ENCODE data around the gene ADH6. TPM values are rescaled to one million over a fixed set of nuclear protein-coding genes. Genes with fewer than 3 reads are reported as not detected.

Gene ADH6
- total RNA-seq, 5 donors from 2014 or later (not counting 1 experiment from before 2014, with no cell fraction given): 0.13 to 0.20 (median 0.16) TPM; not detected in 2

- Mint-ChIP-seq H3K9me3 (no peaks in the 10 kb centered on the region), H3K27ac (no peak overlapping the region), H3K4me1 (no peaks in the 10 kb centered on the region), H3K27me3 (peaks cover 0 to 8% of the 10 kb centered on the region in 2 donors), H3K36me3 (no peaks in the 10 kb centered on the region), H3K4me3 (no peak overlapping the region)
- H3K4me1 ChIP-seq (ENCODE audit: control insufficient read depth in 1 of 2, extremely low read depth in 1 of 2, insufficient read depth in 2 of 2, low read length in 2 of 2): no peaks in the 10 kb centered on the region
- POLR2A ChIA-PET: no interaction called here
- no peaks in the 10 kb centered on the region for H3K27me3 ChIP-seq (replicated peaks in 1 of 2; ENCODE audit: control insufficient read depth in 2 of 2, extremely low read depth in 1 of 2, insufficient read depth in 2 of 2, low read length in 1 of 2)
- DNase-seq (no peak), ATAC-seq (replicated peaks in 1 of 4) (no peak)
- WGBS (ENCODE audit: insufficient coverage): no CpG with 5 or more reads among the region's 1 CpG
- H3K4me3 ChIP-seq (ENCODE audit: control insufficient read depth in 1 of 2, extremely low read depth in 1 of 2, low read length in 1 of 2): no peak overlapping the region
- H3K27ac ChIP-seq (ENCODE audit: low read length): no peak overlapping the region
- H3K36me3 ChIP-seq (ENCODE audit: control insufficient read depth in 2 of 2, extremely low read depth in 1 of 2, insufficient read depth in 1 of 2, low read length in 1 of 2): no peaks in the 10 kb centered on the region
- H3K9me3 ChIP-seq: no peaks in the 10 kb centered on the region
- CTCF ChIA-PET: no interaction called here
Measured at GRCh38 chr4:99159699-99160098, 59.3 kb downstream of the ADH6 start.

GRCh38 chr4:99157478-99157935 is 61.5 kb downstream of the ADH6 start:
- Histone ChIP-seq H3K27ac (ENCODE audit: low read length) (no peak overlapping the region), H3K4me1 (ENCODE audit: control insufficient read depth in 1 of 2, extremely low read depth in 1 of 2, insufficient read depth in 2 of 2, low read length in 2 of 2) (no peaks in the 10 kb centered on the region), H3K9me3 (no peaks in the 10 kb centered on the region), H3K36me3 (ENCODE audit: control insufficient read depth in 2 of 2, extremely low read depth in 1 of 2, insufficient read depth in 1 of 2, low read length in 1 of 2) (no peaks in the 10 kb centered on the region), H3K4me3 (ENCODE audit: control insufficient read depth in 1 of 2, extremely low read depth in 1 of 2, low read length in 1 of 2) (no peak overlapping the region), H3K27me3 (replicated peaks in 1 of 2; ENCODE audit: control insufficient read depth in 2 of 2, extremely low read depth in 1 of 2, insufficient read depth in 2 of 2, low read length in 1 of 2) (no peaks in the 10 kb centered on the region)
- no peak for DNase-seq
- Mint-ChIP-seq H3K4me1 (no peaks in the 10 kb centered on the region), H3K4me3 (no peak overlapping the region), H3K9me3 (no peaks in the 10 kb centered on the region), H3K27ac (no peak overlapping the region), H3K27me3 (peaks cover 2 to 8% of the 10 kb centered on the region in 2 donors), H3K36me3 (no peaks in the 10 kb centered on the region)
- CTCF ChIA-PET: no interaction called here
- WGBS (ENCODE audit: insufficient coverage): 78% methylated on average over 1 of the region's 3 CpGs
- POLR2A ChIA-PET: no interaction called here
- ATAC-seq (replicated peaks in 1 of 4): no peak

- DNase-seq: no peak
- no peaks in the 10 kb centered on the region for H3K36me3 Mint-ChIP-seq
- Histone ChIP-seq H3K27me3 (replicated peaks in 1 of 2; ENCODE audit: control insufficient read depth in 2 of 2, extremely low read depth in 1 of 2, insufficient read depth in 2 of 2, low read length in 1 of 2) (no peaks in the 10 kb centered on the region), H3K36me3 (ENCODE audit: control insufficient read depth in 2 of 2, extremely low read depth in 1 of 2, insufficient read depth in 1 of 2, low read length in 1 of 2) (no peaks in the 10 kb centered on the region), H3K4me3 (ENCODE audit: control insufficient read depth in 1 of 2, extremely low read depth in 1 of 2, low read length in 1 of 2) (no peak overlapping the region), H3K27ac (ENCODE audit: low read length) (no peak overlapping the region), H3K4me1 (ENCODE audit: control insufficient read depth in 1 of 2, extremely low read depth in 1 of 2, insufficient read depth in 2 of 2, low read length in 2 of 2) (no peaks in the 10 kb centered on the region), H3K9me3 (no peaks in the 10 kb centered on the region)
- no peak overlapping the region for H3K4me3 Mint-ChIP-seq
- ChIA-PET CTCF (interaction anchor here in 1 of 2 donors (0.7 kb wide), 1 partner anchor 1418 kb away, joined by 5 read pairs; no protein-coding TSS in a partner anchor), POLR2A (interaction anchor here in 1 of 2 donors (0.7 kb wide), 1 partner anchor 31 kb away, joined by 3 read pairs; no protein-coding TSS in a partner anchor)
- no peaks in the 10 kb centered on the region for H3K9me3 Mint-ChIP-seq
- no CpG with 5 or more reads among the region's 1 CpG for WGBS (ENCODE audit: insufficient coverage)
- no peak for ATAC-seq (replicated peaks in 1 of 4)
- no peak overlapping the region for H3K27ac Mint-ChIP-seq
- peaks cover 2 to 8% of the 10 kb centered on the region in 2 donors for H3K27me3 Mint-ChIP-seq
- H3K4me1 Mint-ChIP-seq: no peaks in the 10 kb centered on the region
Measured at GRCh38 chr4:99156992-99157391, 62.1 kb downstream of the ADH6 start.

- Mint-ChIP-seq H3K27me3 (peaks cover 2 to 8% of the 10 kb centered on the region in 2 donors), H3K36me3 (no peaks in the 10 kb centered on the region), H3K27ac (no peak overlapping the region), H3K4me3 (no peak overlapping the region), H3K9me3 (no peaks in the 10 kb centered on the region), H3K4me1 (peaks cover 1 to 4% (median 3%) of the 10 kb centered on the region in 3 donors)
- DNase-seq: no peak
- ChIA-PET POLR2A (no interaction called here), CTCF (no interaction called here)
- no peaks in the 10 kb centered on the region for H3K36me3 ChIP-seq (ENCODE audit: control insufficient read depth in 2 of 2, extremely low read depth in 1 of 2, insufficient read depth in 1 of 2, low read length in 1 of 2)
- no peak for ATAC-seq (replicated peaks in 1 of 4)
- WGBS (ENCODE audit: insufficient coverage): no CpG with 5 or more reads among the region's 4 CpGs
- H3K4me1 ChIP-seq (ENCODE audit: control insufficient read depth in 1 of 2, extremely low read depth in 1 of 2, insufficient read depth in 2 of 2, low read length in 2 of 2): no peaks in the 10 kb centered on the region
- no peaks in the 10 kb centered on the region for H3K27me3 ChIP-seq (replicated peaks in 1 of 2; ENCODE audit: control insufficient read depth in 2 of 2, extremely low read depth in 1 of 2, insufficient read depth in 2 of 2, low read length in 1 of 2)
- H3K9me3 ChIP-seq: no peaks in the 10 kb centered on the region
- no peak overlapping the region for H3K27ac ChIP-seq (ENCODE audit: low read length)
- no peak overlapping the region for H3K4me3 ChIP-seq (ENCODE audit: control insufficient read depth in 1 of 2, extremely low read depth in 1 of 2, low read length in 1 of 2)
Measured at GRCh38 chr4:99154658-99155342, 64.2 kb downstream of the ADH6 start.

Other genes starting within 250 kb of the ADH6 start
- gene METAP1, start 223.5 kb downstream of the ADH6 start, total RNA-seq: 10 to 100 TPM; 32.9 to 39.8 (median 39.2) TPM
- 10 to 100 TPM; 51.1 to 80.6 (median 70.5) TPM for gene ADH5, start 130.5 kb downstream of the ADH6 start, total RNA-seq
- gene ADH4, start 74.9 kb downstream of the ADH6 start, total RNA-seq: under 1 TPM in 2 of 5 donors, not detected in 3; 0.33 to 0.64 TPM
- under 1 TPM in 1 of 5 donors, not detected in 4; 0.20 TPM for gene ADH1A, start 71.7 kb upstream of the ADH6 start, total RNA-seq
- 1 to 10 TPM in 3 of 5 donors, not detected in 2; 2.0 to 3.1 (median 2.1) TPM for gene ADH1B, start 102.2 kb upstream of the ADH6 start, total RNA-seq
- under 1 TPM in 2 of 5 donors, not detected in 3; 0.19 to 0.20 TPM for gene ADH1C, start 133.5 kb upstream of the ADH6 start, total RNA-seq
- not detected for gene ADH7, start 216.1 kb upstream of the ADH6 start, total RNA-seq

Measured in T-cell (primary cell).